HEK293 (cell line): ENCODE data around the gene PRDM11.

ENCODE experiments used
- CTCF ChIA-PET: fragments of 350-600 bp; formaldehyde crosslinking; extraction: SDS; loops from one replicate; lab custom pipeline; 2021; ENCODE audit warnings: antibody characterized with exemption; lab: Yijun Ruan, JAX
- POLR2A ChIA-PET: fragments of 300-600 bp; formaldehyde crosslinking; extraction: SDS; loops from one replicate; lab custom pipeline; 2020; ENCODE audit warnings: antibody characterized with exemption, inconsistent platforms; lab: Yijun Ruan, JAX
- H3K27ac ChIP-seq: fragments of 200-500 bp; sonication (Bioruptor generic); 2 replicates; pipeline ENCODE4 v1.5.1; 2014; ENCODE audit warnings: low read depth, low read length, control low read depth, inconsistent platforms; ENCODE audit errors: extremely low read depth
- H3K36me3 ChIP-seq, 2 experiments: fragments of 200-500 bp in 1 of 2; sonication (Bioruptor generic) in 1 of 2; 1 replicate in 1 of 2; 2 replicates in 1 of 2; pipeline ENCODE4 v1.5.1; 2014 to 2017; ENCODE audit warnings: inconsistent platforms in 2 of 2, low read length in 2 of 2; ENCODE audit not compliant: control insufficient read depth in 2 of 2, insufficient read depth in 1 of 2
- H3K4me1 ChIP-seq: fragments of 200-500 bp; sonication (Bioruptor generic); 2 replicates; pipeline ENCODE4 v1.5.1; 2014; ENCODE audit warnings: mild to moderate bottlenecking, low read length, inconsistent platforms; ENCODE audit not compliant: control insufficient read depth, insufficient read depth
- H3K4me3 ChIP-seq: 2 replicates; pipeline ENCODE4 v1.5.1; 2011; ENCODE audit warnings: low read depth, mild to moderate bottlenecking, control low read depth, low read length, moderate library complexity
- H3K9me3 ChIP-seq: fragments of 200-500 bp; sonication (Bioruptor generic); 2 replicates; pipeline ENCODE4 v1.5.1; 2014; ENCODE audit warnings: low read depth, low read length, inconsistent platforms; ENCODE audit not compliant: control insufficient read depth, insufficient read depth
- BCL11B ChIP-seq: fragments of 450-650 bp; formaldehyde crosslinking; IDR thresholded peaks from 2 replicates; pipeline ENCODE4 v1.5.1; 2016; ENCODE audit warnings: low read depth, missing biosample characterization, missing genetic modification characterization
- KLF17 ChIP-seq: fragments of 450-650 bp; formaldehyde crosslinking; IDR thresholded peaks from 2 replicates; pipeline ENCODE4 v1.5.1; 2016; ENCODE audit warnings: missing biosample characterization, missing genetic modification characterization
- KLF9 ChIP-seq: fragments of 450-650 bp; formaldehyde crosslinking; IDR thresholded peaks from 2 replicates; pipeline ENCODE4 v1.5.1; 2016; ENCODE audit warnings: missing biosample characterization, missing genetic modification characterization, low read depth
- MZF1 ChIP-seq: fragments of 450-650 bp; formaldehyde crosslinking; IDR thresholded peaks from 2 replicates; pipeline ENCODE4 v1.5.1; 2017; ENCODE audit warnings: missing biosample characterization, missing genetic modification characterization, borderline replicate concordance
- SETDB1 ChIP-seq: IDR thresholded peaks from one replicate; pipeline ENCODE4 v1.6.1; 2017; ENCODE audit warnings: mild to moderate bottlenecking, low read length, moderate library complexity, mixed read lengths; ENCODE audit not compliant: insufficient read length
- SP7 ChIP-seq: fragments of 450-650 bp; formaldehyde crosslinking; IDR thresholded peaks from 2 replicates; pipeline ENCODE4 v1.5.1; 2016; ENCODE audit warnings: missing biosample characterization, missing genetic modification characterization
- ZBTB1 ChIP-seq: fragments of 450-650 bp; formaldehyde crosslinking; IDR thresholded peaks from 2 replicates; pipeline ENCODE4 v1.5.1; 2016; ENCODE audit warnings: missing biosample characterization, missing genetic modification characterization
- ZEB2 ChIP-seq: fragments of 450-650 bp; formaldehyde crosslinking; IDR thresholded peaks from 2 replicates; pipeline ENCODE4 v1.5.1; 2016; ENCODE audit warnings: missing biosample characterization, missing genetic modification characterization
- ZFHX2 ChIP-seq: fragments of 450-650 bp; formaldehyde crosslinking; conservative IDR thresholded peaks from 2 replicates; pipeline ENCODE4 v1.5.1; 2016; ENCODE audit warnings: missing biosample characterization, missing genetic modification characterization
- ZNF138 ChIP-seq: fragments of 450-650 bp; formaldehyde crosslinking; IDR thresholded peaks from 2 replicates; pipeline ENCODE4 v1.5.1; 2016; ENCODE audit warnings: missing biosample characterization, missing genetic modification characterization, borderline replicate concordance
- ZNF2 ChIP-seq: fragments of 450-650 bp; formaldehyde crosslinking; IDR thresholded peaks from 2 replicates; pipeline ENCODE4 v1.5.1; 2016; ENCODE audit warnings: missing biosample characterization, missing genetic modification characterization
- ZNF266 ChIP-seq: fragments of 450-650 bp; formaldehyde crosslinking; IDR thresholded peaks from 2 replicates; pipeline ENCODE4 v1.5.1; 2016; ENCODE audit warnings: missing biosample characterization, missing genetic modification characterization, low read depth
- ZNF391 ChIP-seq: fragments of 450-650 bp; formaldehyde crosslinking; IDR thresholded peaks from 2 replicates; pipeline ENCODE4 v1.5.1; 2016; ENCODE audit warnings: low read depth, missing biosample characterization, missing genetic modification characterization, borderline replicate concordance
- ZNF394 ChIP-seq: fragments of 450-650 bp; formaldehyde crosslinking; IDR thresholded peaks from 2 replicates; pipeline ENCODE4 v1.5.1; 2016; ENCODE audit warnings: missing biosample characterization, missing genetic modification characterization, mild to moderate bottlenecking, moderate library complexity, borderline replicate concordance
- ZNF398 ChIP-seq: fragments of 450-650 bp; formaldehyde crosslinking; IDR thresholded peaks from 2 replicates; pipeline ENCODE4 v1.5.1; 2017; ENCODE audit warnings: missing biosample characterization, missing genetic modification characterization
- ZNF416 ChIP-seq: fragments of 450-650 bp; formaldehyde crosslinking; IDR thresholded peaks from 2 replicates; pipeline ENCODE4 v1.5.1; 2016; ENCODE audit warnings: missing biosample characterization, missing genetic modification characterization
- ZNF544 ChIP-seq: fragments of 450-650 bp; formaldehyde crosslinking; IDR thresholded peaks from 2 replicates; pipeline ENCODE4 v1.5.0; 2017; ENCODE audit warnings: missing biosample characterization, missing genetic modification characterization
- ZNF548 ChIP-seq: fragments of 450-650 bp; formaldehyde crosslinking; IDR thresholded peaks from 2 replicates; pipeline ENCODE4 v1.5.1; 2016; ENCODE audit warnings: missing biosample characterization, missing genetic modification characterization
- ZNF596 ChIP-seq: fragments of 450-650 bp; IDR thresholded peaks from 2 replicates; pipeline ENCODE4 v1.5.0; 2018; ENCODE audit warnings: missing biosample characterization, mild to moderate bottlenecking, missing genetic modification characterization, moderate library complexity
- ZNF623 ChIP-seq: fragments of 450-650 bp; formaldehyde crosslinking; IDR thresholded peaks from 2 replicates; pipeline ENCODE4 v1.5.1; 2016; ENCODE audit warnings: missing biosample characterization, missing genetic modification characterization
- ZNF704 ChIP-seq: fragments of 450-650 bp; formaldehyde crosslinking; IDR thresholded peaks from 2 replicates; pipeline ENCODE4 v1.5.1; 2016; ENCODE audit warnings: missing biosample characterization, missing genetic modification characterization
- ZNF791 ChIP-seq: fragments of 450-650 bp; formaldehyde crosslinking; IDR thresholded peaks from 2 replicates; pipeline ENCODE4 v1.5.1; 2016; ENCODE audit warnings: missing biosample characterization, missing genetic modification characterization
- ZSCAN30 ChIP-seq: fragments of 450-650 bp; IDR thresholded peaks from 2 replicates; pipeline ENCODE4 v1.5.1; 2018; ENCODE audit warnings: missing biosample characterization, mild to moderate bottlenecking, missing genetic modification characterization, moderate library complexity
- ZSCAN5A ChIP-seq: fragments of 450-650 bp; formaldehyde crosslinking; IDR thresholded peaks from 2 replicates; pipeline ENCODE4 v1.5.1; 2016; ENCODE audit warnings: missing biosample characterization, missing genetic modification characterization

PRDM11 gene

GRCh38 chr11:45234306-45235006 lies 88.0 kb downstream of the PRDM11 start:
- H3K36me3 ChIP-seq = no peaks in the 10 kb centered on the region
- H3K4me3 ChIP-seq = no peak overlapping the region
- POLR2A ChIA-PET = interaction anchor here (0.6 kb wide), 1 partner anchor 85 kb away, joined by 3 read pairs; no protein-coding TSS in a partner anchor
- TF ChIP-seq ZSCAN30 (tag by site-specific recombination) (no peak), ZNF544 (no peak), ZNF704 (tag by site-specific recombination) (no peak)
- TF ChIP-seq, all 188 proteins: peak for 0
- Histone ChIP-seq H3K9me3 (no peaks in the 10 kb centered on the region), H3K4me1 (no peaks in the 10 kb centered on the region), H3K27ac (no peak overlapping the region)
- CTCF ChIA-PET = interaction anchor here (0.6 to 2.4 kb wide), 23 partner anchors 9 to 545 kb away, joined by 3 to 17 read pairs (median 4); partner anchors contain the start of gene SYT13

GRCh38 chr11:45237711-45238315 lies 91.4 kb downstream of the PRDM11 start:
- H3K4me1 ChIP-seq = no peaks in the 10 kb centered on the region
- CTCF ChIA-PET = interaction anchor here (0.6 to 1.7 kb wide), 3 partner anchors 9 to 127 kb away, joined by 3 to 4 read pairs (median 4); no protein-coding TSS in a partner anchor
- no peak overlapping the region for H3K4me3 ChIP-seq
- POLR2A ChIA-PET = interaction anchor here (0.9 kb wide), 1 partner anchor 91 kb away, joined by 3 read pairs; no protein-coding TSS in a partner anchor
- no peaks in the 10 kb centered on the region for H3K9me3 ChIP-seq
- no peak overlapping the region for H3K27ac ChIP-seq
- no peaks in the 10 kb centered on the region for H3K36me3 ChIP-seq
- TF ChIP-seq ZNF416 (tag by site-specific recombination) (no peak), BCL11B (tag by site-specific recombination) (no peak), KLF17 (tag by site-specific recombination) (no peak), ZNF2 (tag by site-specific recombination) (no peak), ZNF548 (tag by site-specific recombination) (no peak), ZNF596 (tag by site-specific recombination) (no peak), ZBTB1 (tag by site-specific recombination) (no peak), ZNF266 (tag by site-specific recombination) (no peak), ZSCAN5A (no peak), SP7 (tag by site-specific recombination) (no peak), ZNF623 (tag by site-specific recombination) (no peak), ZNF394 (tag by site-specific recombination) (no peak), ZEB2 (tag by site-specific recombination) (no peak), ZNF391 (tag by site-specific recombination) (no peak)

- Histone ChIP-seq H3K9me3 (no peaks in the 10 kb centered on the region), H3K4me1 (no peaks in the 10 kb centered on the region), H3K27ac (no peak overlapping the region), H3K4me3 (no peak overlapping the region), H3K36me3 (no peaks in the 10 kb centered on the region)
- ChIA-PET POLR2A (interaction anchor here (0.9 kb wide), 1 partner anchor 92 kb away, joined by 3 read pairs; no protein-coding TSS in a partner anchor), CTCF (interaction anchor here (1.4 to 2.1 kb wide), 3 partner anchors 12 to 128 kb away, joined by 3 to 7 read pairs (median 4); no protein-coding TSS in a partner anchor)
- no peak for TF ChIP-seq ZNF138 (tag by site-specific recombination)
- TF ChIP-seq SETDB1 = no peak
- TF ChIP-seq ZFHX2 = no peak
- TF ChIP-seq KLF9 (tag by site-specific recombination) = no peak
- no peak for TF ChIP-seq MZF1
- TF ChIP-seq ZNF398 (tag by site-specific recombination) = no peak
- TF ChIP-seq ZNF791 = no peak
Observed at GRCh38 chr11:45238724-45239123, 92.3 kb downstream of the PRDM11 start.
